Activated naive CD4-positive, alpha-beta T cell treated with Interleukin-2 at 50 U/mL for 16 hours (primary cell): ENCODE data around the gene BCL7C.
"Not testable (repeated sequence)": the region's sequence is repeated elsewhere in the genome, so short reads cannot be mapped to it uniquely, and the experiment has no call there.

Source experiments
- DNase-seq: peaks from one replicate; pipeline ENCODE4 v3.0.0-alpha.2; 2020

The BCL7C gene

DNA sequence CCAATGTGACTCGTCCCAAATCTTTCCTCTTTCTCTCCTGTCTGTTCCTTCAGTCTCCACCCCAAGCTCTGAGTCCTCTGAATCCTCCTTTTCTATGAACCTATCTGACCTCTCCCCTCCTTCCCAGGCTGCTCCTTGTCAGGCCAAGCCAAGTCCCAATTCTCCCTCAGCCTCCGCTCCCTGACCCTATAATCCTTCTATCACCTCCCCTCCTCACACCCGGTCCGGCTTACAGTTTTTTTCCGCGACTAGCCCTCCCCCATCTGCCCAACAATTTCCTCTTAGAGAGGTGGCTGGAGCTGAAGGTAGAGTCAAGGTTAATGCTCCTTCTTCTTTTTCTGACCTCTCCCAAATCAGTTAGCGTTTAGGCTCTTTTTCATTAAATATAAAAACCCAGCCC, 33.1 kb downstream of the BCL7C start:
- not testable (repeated sequence) for DNase-seq

DNA sequence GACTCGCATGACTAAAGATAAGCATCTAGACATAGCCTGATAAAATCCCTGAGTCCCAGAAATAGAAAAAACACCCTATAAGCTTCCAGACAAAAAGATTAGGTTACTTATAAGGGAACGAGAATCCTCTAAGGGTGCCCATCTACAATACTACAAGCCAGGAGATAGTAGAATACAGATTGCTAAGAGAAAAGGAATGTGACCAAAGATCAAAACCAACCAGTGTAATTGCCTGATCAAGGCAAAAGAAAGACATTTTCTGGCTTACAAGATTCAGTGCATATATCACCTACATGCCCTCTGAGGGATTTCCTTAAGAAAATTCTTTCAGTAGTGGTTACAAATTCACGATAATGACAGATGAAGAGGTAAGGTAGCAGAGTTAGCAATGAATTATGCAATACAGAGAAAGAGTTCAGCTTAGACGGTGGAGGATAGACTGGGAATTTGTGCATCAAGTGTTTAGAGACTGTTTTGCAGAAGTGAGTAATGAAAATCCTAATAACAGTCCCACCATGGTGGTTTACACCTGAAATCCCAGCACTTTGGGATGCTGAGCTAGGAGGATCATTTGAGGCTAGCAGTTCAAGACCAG, 35.0 kb downstream of the BCL7C start:
- DNase-seq, result no peak

DNA sequence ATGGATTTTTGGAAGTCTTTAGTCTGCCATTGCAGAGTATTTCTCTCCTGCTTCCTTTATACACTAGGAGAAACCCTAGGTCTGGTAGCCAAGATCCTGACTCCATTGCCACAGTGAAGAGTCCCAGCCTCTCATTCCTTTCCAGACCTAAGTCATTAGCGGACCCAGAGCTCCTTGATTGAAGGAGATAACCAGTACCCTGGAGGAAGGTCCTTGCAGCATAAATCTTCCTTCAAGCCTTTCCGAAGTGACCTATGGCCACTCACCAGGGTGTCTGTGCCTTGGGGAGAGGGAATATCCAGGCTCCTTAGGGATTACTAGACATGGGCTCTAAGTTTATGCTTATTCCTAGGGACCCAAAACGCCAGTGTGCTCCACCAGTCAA, 35.8 kb downstream of the BCL7C start:
- no peak for DNase-seq

DNA sequence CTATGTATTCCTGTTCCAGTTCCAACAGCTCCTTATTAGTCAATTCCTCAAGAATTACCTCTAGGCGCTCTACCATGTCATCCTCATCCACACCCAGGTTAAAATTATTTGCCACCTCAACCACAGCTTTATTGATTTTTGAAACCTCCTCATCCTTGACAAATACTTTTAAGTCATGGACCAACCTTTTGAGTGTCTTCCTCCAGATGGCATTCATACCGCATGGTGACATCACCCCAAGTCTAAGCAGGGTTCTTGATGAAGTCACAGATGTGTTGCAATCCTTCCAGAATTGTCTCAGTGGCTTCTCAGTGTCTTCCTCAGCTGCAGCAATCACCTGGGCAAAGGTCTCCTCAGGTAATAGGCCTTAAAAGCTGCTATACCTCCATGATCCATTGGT, 40.1 kb downstream of the BCL7C start:
- DNase-seq, result no peak

DNA sequence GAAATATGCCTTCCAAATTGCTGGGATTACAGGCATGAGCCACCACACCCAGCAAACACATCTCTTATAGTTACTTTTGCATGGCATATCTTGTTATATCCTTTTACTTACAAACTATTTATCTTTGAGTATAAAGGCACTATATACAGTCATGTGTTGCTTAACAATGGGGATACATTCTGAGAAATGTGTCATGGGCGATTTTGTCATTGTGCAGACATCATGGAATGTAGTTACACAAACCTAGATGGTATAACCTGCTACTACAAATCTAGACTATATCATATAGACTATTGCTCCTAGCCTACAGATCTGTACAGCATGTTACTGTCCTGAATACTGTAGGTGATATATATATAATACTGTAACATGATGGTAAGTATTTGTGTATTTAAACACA, 43.6 kb downstream of the BCL7C start:
- no peak for DNase-seq

DNA sequence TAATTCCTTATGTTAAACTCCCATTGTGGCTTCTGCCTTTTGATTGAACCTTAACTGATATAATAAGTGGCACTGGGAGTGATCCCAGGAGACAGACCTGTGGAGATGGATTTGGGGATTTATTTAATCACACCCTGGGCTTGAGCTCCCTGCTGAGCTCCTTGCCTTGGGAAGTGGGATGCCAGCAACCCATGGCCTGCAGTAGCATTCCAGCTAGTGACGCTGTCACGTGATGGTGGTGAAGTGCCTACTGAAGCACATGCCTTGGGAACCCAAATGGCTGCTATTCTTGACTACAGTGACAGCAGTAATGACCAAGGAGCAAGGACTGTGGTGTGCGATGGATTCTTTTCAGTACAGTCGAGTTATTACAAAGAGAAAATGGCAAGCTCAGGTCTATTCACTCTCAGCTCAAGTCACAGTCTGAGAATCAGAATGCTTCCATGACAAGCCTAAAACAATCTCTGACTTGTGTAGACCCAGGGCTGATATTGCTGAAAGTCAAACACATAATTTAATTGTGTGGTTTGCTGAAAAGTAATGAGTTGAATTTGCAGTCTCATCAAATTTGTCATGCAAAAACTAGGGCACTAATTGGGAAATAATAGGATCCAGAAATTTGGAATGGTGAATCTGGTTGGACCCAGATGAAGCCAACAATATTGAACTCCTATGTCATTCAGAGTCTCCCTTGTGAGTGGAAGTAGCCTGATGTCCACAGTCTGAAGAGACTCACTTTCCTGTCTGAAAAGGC, 47.1 kb downstream of the BCL7C start:
- DNase-seq, result no peak

DNA sequence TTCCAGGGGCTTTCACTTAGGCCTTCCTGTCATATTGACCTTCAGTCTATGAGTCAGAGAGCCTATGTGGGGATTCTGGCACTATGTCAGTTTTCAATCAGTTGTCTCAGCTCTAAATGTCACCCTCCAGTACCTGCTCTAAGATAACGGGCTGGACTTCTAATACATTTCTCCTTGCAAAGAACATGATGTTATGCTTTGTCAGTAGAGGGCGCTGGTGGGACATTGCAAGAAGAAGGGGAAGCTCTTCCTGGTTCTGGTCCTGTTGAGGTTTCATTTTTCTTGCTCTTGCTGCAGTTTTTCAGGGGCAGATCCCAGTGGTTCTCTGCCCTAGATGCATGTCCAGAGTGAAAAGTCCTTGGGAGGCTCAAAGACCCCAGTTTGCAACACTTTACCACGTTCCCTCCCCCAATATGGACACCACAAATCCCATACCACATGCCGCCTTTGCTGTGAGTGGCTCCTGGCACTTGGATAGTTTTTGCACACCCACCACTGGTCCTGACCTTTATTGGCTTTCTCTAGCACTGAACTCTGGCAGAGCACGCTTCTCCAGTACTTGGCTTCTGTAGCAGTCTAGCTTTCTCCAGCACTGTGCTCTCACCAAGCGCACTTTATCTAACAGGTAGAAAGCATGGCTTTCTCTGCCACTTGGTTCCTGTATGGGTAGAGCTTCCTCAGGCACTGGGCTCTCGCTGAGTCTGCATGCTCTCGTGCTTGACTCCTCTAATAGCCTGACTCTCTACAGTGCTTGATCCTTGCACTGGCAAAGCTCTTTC, 49.0 kb downstream of the BCL7C start:
- DNase-seq, result peak; percentile 71

DNA sequence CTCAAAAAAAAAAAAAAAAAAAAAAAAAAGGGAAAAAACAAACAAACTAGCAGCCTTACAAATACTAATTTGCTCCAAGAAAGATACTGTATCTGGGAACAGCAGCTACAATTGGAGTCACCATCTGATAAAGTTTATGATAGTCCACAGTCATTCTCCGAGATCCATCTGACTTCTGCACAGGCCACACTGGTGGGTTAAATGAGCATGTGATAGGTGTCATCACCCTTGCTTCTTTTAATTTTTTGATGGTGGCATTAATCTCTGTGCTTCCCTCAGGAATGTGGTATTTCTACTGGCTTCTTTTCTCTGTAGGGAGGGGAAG, 49.6 kb downstream of the BCL7C start:
- DNase-seq, result no peak

DNA sequence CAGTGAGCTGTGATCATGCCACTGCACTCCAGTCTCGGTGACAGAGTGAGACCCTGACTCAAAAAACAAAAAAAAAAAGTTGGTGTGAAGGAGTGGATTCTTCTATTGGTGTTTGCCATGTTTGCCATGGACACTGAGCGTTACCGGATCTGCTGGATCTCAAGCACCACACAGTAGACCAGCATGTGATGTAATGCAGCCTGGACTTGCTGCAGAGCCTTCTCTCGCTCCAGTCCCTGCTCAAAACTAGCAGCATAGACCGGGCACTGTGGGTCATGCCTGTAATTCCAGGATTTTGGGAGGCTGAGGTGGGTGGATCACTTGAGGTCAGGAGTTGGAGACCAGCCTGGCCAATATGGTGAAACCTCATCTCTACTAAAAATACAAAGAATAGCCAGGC, 50.4 kb downstream of the BCL7C start:
- DNase-seq, result no peak

DNA sequence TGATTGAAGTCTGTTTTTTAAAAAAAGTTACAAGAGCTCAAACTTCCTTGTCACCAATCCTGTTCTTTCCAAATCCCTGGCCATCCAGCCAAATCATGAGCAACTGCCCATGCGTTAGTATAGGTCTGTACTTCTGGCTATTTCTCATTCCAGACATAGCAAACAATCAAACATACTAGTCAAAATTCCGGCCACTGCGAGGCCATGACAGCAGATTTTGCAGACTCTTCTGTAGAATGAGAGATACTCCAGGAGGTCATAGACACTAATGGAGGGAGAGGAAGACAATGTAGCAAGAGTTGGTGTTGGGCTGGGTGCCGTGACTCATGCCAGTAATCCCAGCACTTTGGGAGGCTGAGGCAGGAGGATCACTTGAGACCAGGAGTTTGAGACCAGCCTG, 50.9 kb downstream of the BCL7C start:
- DNase-seq, result no peak

DNA sequence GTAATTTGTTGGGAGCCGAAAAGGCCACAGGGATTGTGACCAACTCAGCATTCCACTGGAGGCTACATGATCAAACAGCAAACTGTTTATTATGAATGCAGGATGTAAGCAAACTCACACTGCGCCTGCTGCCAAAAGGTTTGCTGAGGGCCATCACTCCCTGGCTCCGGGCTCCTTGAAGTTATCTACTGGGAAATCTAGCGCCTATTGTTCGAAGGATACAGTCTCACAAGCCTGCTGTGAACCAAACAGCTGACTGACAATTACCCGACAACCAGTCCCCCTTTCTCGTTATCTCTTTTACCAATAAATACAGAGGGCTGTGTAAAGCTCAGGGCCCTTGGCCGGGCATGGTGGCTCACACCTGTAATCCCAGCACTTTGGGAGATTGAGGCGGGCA, 52.5 kb downstream of the BCL7C start:
- no peak for DNase-seq

DNA sequence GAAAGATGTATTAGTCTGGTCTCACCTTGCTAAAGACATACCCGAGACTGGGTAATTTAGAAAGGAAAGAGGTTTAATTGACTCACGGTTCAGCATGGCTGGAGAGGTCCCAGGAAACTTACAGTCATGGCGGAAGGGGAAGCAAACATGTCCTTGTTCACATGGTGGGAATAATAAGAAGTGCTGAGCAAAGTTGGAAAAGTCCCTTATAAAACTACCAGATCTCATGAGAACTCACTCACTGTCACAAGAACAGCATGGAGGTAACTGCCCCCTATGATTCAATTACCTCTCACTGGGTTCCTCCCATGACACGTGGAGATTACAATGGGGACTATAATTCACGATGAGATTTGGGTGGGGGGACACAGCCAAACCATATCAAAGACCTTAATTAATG, 53.3 kb downstream of the BCL7C start:
- DNase-seq, result no peak

DNA sequence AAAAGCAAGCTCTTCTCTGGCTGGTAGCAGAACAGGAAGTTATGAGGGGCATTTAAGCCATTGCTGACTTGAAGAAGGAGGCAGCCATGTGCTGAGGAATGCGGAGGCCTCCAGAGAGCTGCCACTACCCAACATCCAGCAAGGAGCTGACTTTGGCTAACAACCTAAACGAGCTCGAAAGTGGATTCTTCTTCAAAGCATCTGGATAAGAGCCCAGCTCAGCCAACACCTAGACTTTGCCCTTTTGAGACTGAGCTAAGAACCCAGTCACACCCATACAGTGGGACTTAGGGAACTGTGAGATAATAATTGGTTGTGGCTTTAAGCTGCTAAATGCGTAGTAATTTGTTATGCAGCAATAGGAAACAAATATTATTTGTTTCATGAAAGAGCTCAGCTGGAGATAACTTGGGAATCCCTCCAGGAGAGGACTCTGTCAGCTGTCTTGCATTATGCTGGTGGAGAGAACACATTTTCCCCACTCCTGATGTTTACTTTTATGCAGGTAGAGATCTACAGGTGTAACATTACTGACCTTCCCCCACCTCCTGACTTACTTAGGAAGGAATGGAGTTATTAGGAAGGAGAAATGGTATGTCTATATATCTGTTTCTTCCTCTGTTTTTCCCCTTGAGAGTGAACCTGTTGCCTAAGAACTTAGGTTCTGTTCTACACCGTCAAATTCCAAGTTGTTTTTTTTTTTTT, 54.2 kb downstream of the BCL7C start:
- DNase-seq, result no peak

DNA sequence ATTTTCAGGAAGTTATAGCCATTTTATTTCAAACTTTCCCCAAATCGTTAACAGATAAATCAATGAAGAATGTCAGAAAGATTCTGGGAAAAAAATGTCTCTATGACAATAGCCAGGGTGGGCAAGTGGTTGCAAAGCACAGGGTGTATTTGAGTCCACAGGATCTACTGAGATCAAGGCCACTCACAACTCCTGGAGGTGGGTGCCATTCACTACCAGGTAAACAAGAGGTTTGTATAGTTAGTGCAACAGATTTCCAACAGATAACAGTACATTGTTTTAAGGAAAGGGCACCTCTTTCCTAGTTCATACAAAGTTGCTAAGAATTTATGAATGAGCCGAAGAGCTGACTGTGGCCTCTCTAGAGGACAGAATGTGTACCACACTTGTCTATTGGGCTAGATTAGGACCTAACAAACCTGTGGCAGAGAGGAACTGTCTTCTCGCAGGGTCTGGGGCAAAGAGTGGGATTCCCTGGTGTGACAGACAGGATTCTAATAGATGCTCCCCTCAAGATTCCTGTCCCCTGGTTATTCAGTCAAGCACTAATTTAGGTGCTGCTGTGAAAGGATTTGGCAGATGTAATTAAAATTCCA, 54.9 kb downstream of the BCL7C start:
- DNase-seq, result no peak

DNA sequence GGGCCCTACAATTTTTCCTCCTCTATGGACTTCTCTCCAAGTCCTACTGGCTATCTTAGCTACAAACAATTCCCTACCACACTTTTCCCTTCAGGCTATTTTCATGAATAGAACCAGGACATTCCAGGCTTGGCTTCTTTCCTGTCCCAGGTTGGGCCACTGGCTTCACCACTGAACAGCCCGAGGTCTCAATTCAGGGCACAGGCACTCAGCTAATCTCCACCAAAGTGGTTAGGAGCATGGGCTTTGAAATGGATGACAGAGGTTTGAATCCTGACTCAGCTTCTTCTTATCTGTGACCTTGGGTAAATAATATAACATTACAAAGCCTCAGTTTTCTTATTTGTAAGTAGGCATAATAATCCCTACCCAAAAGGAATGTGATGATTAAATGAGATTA, 56.0 kb downstream of the BCL7C start:
- DNase-seq, result no peak
